GM23248 (cell line): Measurements from ENCODE around the gene SOX5. TPM values are rescaled to one million over a fixed set of nuclear protein-coding genes. Genes with fewer than 3 reads are reported as not detected.

ENCODE experiments used
- DNase-seq: peaks from one replicate; pipeline ENCODE4 v3.0.0-alpha.2; 2015
- H2AFZ ChIP-seq: fragments of 200-600 bp; sonication (generic); 2 replicates; pipeline ENCODE4 v1.6.1; 2016; ENCODE audit warnings: antibody characterized with exemption
- H3F3A ChIP-seq: fragments of 200-600 bp; sonication (generic); 2 replicates; pipeline ENCODE4 v1.6.1; 2016; ENCODE audit warnings: mild to moderate bottlenecking, antibody characterized with exemption, mixed run types; ENCODE audit not compliant: insufficient read depth
- H3K27ac ChIP-seq: fragments of 200-600 bp; sonication (generic); 2 replicates; pipeline ENCODE4 v1.5.1; 2016; ENCODE audit warnings: mild to moderate bottlenecking
- H3K27me3 ChIP-seq: fragments of 200-600 bp; sonication (generic); replicated peaks from 2 replicates; pipeline ENCODE4 v1.6.1; 2016; ENCODE audit warnings: mild to moderate bottlenecking; ENCODE audit not compliant: insufficient read depth
- H3K36me3 ChIP-seq: fragments of 200-600 bp; sonication (generic); 2 replicates; pipeline ENCODE4 v1.6.1; 2016; ENCODE audit warnings: low read depth, mild to moderate bottlenecking
- H3K4me1 ChIP-seq: fragments of 200-600 bp; sonication (generic); 2 replicates; pipeline ENCODE4 v1.6.1; 2016; ENCODE audit warnings: mild to moderate bottlenecking; ENCODE audit not compliant: insufficient read depth
- H3K4me2 ChIP-seq: fragments of 200-600 bp; sonication (generic); one replicate; pipeline ENCODE4 v1.6.1; 2016; ENCODE audit warnings: mild to moderate bottlenecking; ENCODE audit not compliant: unreplicated experiment
- H3K4me3 ChIP-seq: fragments of 200-600 bp; sonication (generic); 2 replicates; pipeline ENCODE4 v1.5.1; 2016; ENCODE audit warnings: mild to moderate bottlenecking
- H3K79me2 ChIP-seq: fragments of 200-600 bp; sonication (generic); 2 replicates; pipeline ENCODE4 v1.6.1; 2016; ENCODE audit warnings: mild to moderate bottlenecking; ENCODE audit not compliant: insufficient read depth
- H3K9ac ChIP-seq: fragments of 200-600 bp; sonication (generic); 2 replicates; pipeline ENCODE4 v1.6.1; 2016; ENCODE audit warnings: mild to moderate bottlenecking
- H3K9me2 ChIP-seq: fragments of 200-600 bp; sonication (generic); 2 replicates; pipeline ENCODE4 v1.6.1; 2016; ENCODE audit warnings: mixed run types, mild to moderate bottlenecking, moderate library complexity; ENCODE audit not compliant: insufficient read depth
- H3K9me3 ChIP-seq: fragments of 200-600 bp; sonication (generic); one replicate; pipeline ENCODE4 v1.6.1; 2017; ENCODE audit warnings: low read depth
- H4K20me1 ChIP-seq: fragments of 200-600 bp; sonication (generic); 2 replicates; pipeline ENCODE4 v1.6.0; 2016; ENCODE audit not compliant: insufficient read depth
- EZH2 ChIP-seq: fragments of 200-600 bp; sonication (generic); IDR thresholded peaks from 2 replicates; pipeline ENCODE4 v1.6.1; 2018; ENCODE audit warnings: antibody characterized with exemption, mild to moderate bottlenecking; ENCODE audit not compliant: insufficient read depth, poor library complexity, severe bottlenecking
- EZH2phosphoT487 ChIP-seq: fragments of 200-600 bp; sonication (generic); IDR thresholded peaks from 2 replicates; pipeline ENCODE4 v1.6.1; 2018; ENCODE audit warnings: antibody characterized with exemption, moderate library complexity, mild to moderate bottlenecking, low read depth; ENCODE audit not compliant: insufficient read depth
- WGBS, 2 experiments: methylation state at CpG; one replicate each; pipeline ENCODE4 v1.1.6; 2015 to 2017; ENCODE audit warnings: low lambda C conversion rate in 2 of 2, low coverage in 1 of 2; ENCODE audit errors: missing lambda C conversion rate in 2 of 2; 5-methylcytosine and 5-hydroxymethylcytosine counted together
- in situ Hi-C: fragments of 300-500 bp; cut with MboI; formaldehyde crosslinking; loops from 2 replicates; pipeline ENCODE4 v1.15.0; 2020
- polyA plus RNA-seq: library from polyadenylated mRNA; unstranded; fragments of >200 nt; fragmentation: Nextera tagmentation; extraction: Ambion mirVana; gene quantifications from 2 replicates; pipeline ENCODE4 v1.2.1, GENCODE V29; 2016
- total RNA-seq: library from RNA; depleted of rRNA; stranded (reverse); fragments of >200 nt; shearing (Covaris generic); gene quantifications from 2 replicates; pipeline ENCODE4 v1.2.3, GENCODE V29; 2014

SOX5 gene
- total and polyA plus RNA-seq, 2 experiments from 2014 or later, result not detected

DNA sequence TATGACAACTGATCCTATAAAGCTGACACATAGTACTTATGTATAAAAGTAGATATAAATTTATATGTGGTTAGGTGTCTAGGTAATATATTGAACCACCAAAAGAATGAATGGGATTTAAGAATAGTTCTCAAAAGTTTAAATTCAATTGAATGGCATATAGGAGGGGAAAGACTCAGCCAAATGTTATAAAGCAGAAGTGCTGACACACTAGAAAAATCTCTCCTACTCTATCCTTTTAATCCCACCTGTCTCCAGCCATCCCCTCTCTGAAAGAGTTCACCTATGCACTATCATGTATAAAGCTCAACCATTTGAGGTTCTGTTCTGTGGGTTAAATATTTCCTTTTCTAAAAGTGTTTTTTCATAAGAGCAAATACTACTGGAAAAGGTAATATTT, 400.7 kb downstream of the SOX5 start:
- Histone ChIP-seq H3K9ac (no peak overlapping the region), H3K9me2 (no peaks in the 10 kb centered on the region), H3K4me1 (no peaks in the 10 kb centered on the region), H4K20me1 (no peaks in the 10 kb centered on the region), H2AFZ (no peak overlapping the region), H3K9me3 (no peaks in the 10 kb centered on the region), H3K4me3 (no peak overlapping the region), H3K27me3 (no peaks in the 10 kb centered on the region), H3K27ac (no peak overlapping the region), H3K79me2 (no peaks in the 10 kb centered on the region), H3K36me3 (no peaks in the 10 kb centered on the region), H3K4me2 (no peak overlapping the region), H3F3A (no peaks in the 10 kb centered on the region)
- DNase-seq, result no peak
- in situ Hi-C loops, result no loop called here
- TF ChIP-seq EZH2phosphoT487 (no peak), EZH2 (no peak)

DNA sequence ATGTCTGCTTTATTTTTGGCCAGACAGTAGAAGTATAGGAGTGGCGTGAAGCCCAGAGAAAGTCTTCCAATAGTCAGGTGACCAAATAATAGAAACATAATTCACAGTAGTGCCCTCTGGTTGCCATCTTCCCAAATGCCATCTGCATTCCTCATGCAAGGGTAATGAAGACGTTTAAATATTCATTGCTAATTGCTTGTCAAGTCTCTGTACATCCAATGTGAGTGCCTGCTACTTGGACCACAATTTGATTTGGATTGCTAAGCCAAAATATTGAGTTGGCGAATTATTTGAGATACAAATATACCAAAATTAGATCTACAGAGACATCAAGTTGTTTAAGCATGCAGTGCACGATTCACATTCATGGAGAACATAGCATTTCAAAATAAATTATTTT, 402.7 kb downstream of the SOX5 start:
- no peaks in the 10 kb centered on the region for H3F3A ChIP-seq
- no peaks in the 10 kb centered on the region for H3K36me3 ChIP-seq
- no peak overlapping the region for H3K27ac ChIP-seq
- WGBS, 2 experiments, result 6% methylated on average over 4 of the region's 4 CpGs
- H3K4me2 ChIP-seq, result no peak overlapping the region
- in situ Hi-C loops, result no loop called here
- H3K4me3 ChIP-seq, result no peak overlapping the region
- no peaks in the 10 kb centered on the region for H3K79me2 ChIP-seq
- no peaks in the 10 kb centered on the region for H3K9me2 ChIP-seq
- H3K4me1 ChIP-seq, result no peaks in the 10 kb centered on the region
- no peak overlapping the region for H3K9ac ChIP-seq
- no peak for TF ChIP-seq EZH2phosphoT487
- no peak for TF ChIP-seq EZH2
- H4K20me1 ChIP-seq, result no peaks in the 10 kb centered on the region
- no peaks in the 10 kb centered on the region for H3K27me3 ChIP-seq
- no peaks in the 10 kb centered on the region for H3K9me3 ChIP-seq
- DNase-seq, result no peak
- H2AFZ ChIP-seq, result no peak overlapping the region

DNA sequence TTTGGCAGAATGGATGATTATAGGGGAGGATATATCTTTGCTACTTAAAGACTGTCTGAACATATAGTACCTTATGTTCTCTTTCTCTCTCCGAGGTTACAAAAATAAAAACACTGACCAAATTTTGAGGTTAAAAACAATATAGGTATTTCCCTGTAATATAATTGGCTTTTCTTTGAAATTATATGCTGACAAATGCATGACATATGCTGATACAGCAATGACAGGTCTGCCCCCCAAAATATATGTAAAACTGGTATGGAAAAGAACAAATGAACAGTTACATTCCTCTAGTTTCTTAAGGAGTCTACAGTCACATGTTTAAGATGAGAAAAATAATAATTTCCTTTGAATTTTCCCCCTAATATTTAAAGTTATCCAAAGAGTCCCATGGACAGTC, 405.7 kb downstream of the SOX5 start:
- no peak for DNase-seq
- H3K4me2 ChIP-seq, result no peak overlapping the region
- no peak overlapping the region for H3K27ac ChIP-seq
- no peak overlapping the region for H3K9ac ChIP-seq
- H3K27me3 ChIP-seq, result no peaks in the 10 kb centered on the region
- H3K9me2 ChIP-seq, result no peaks in the 10 kb centered on the region
- TF ChIP-seq EZH2 (no peak), EZH2phosphoT487 (no peak)
- no peaks in the 10 kb centered on the region for H4K20me1 ChIP-seq
- H3K4me3 ChIP-seq, result no peak overlapping the region
- no peaks in the 10 kb centered on the region for H3F3A ChIP-seq
- in situ Hi-C loops, result no loop called here
- no peaks in the 10 kb centered on the region for H3K9me3 ChIP-seq
- H3K4me1 ChIP-seq, result no peaks in the 10 kb centered on the region
- 13 to 20% methylated on average over 1 of the region's 1 CpG for WGBS, 2 experiments
- H3K36me3 ChIP-seq, result no peaks in the 10 kb centered on the region
- no peak overlapping the region for H2AFZ ChIP-seq
- no peaks in the 10 kb centered on the region for H3K79me2 ChIP-seq

DNA sequence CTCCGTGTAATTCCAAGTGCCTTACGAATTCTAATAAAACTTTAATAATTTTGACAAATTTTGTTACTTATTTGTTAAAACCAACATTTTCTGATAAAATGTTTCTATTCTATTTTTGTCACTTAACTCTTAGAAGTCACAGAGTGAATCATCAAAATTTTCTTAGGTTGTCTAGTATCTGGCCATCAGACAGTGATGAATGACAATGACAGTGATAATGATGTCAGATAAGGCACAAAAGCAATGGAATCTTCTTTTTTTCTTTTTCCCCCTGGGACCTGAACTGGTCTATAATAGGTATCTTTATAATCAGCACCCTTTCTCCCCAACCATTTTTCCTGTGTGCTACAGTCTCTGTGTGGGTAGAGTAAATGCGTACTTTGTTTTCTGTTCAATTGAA, 407.3 kb downstream of the SOX5 start:
- no peaks in the 10 kb centered on the region for H3K4me1 ChIP-seq
- no peak overlapping the region for H3K4me3 ChIP-seq
- H4K20me1 ChIP-seq, result no peaks in the 10 kb centered on the region
- H3K9ac ChIP-seq, result no peak overlapping the region
- no peak overlapping the region for H3K27ac ChIP-seq
- H3K36me3 ChIP-seq, result no peaks in the 10 kb centered on the region
- 31 to 44% methylated on average over 3 of the region's 3 CpGs for WGBS, 2 experiments
- TF ChIP-seq EZH2phosphoT487 (no peak), EZH2 (no peak)
- in situ Hi-C loops, result no loop called here
- no peak overlapping the region for H3K4me2 ChIP-seq
- H3K79me2 ChIP-seq, result no peaks in the 10 kb centered on the region
- H2AFZ ChIP-seq, result no peak overlapping the region
- H3K9me3 ChIP-seq, result no peaks in the 10 kb centered on the region
- no peaks in the 10 kb centered on the region for H3K27me3 ChIP-seq
- no peaks in the 10 kb centered on the region for H3F3A ChIP-seq
- no peak for DNase-seq
- H3K9me2 ChIP-seq, result no peaks in the 10 kb centered on the region

DNA sequence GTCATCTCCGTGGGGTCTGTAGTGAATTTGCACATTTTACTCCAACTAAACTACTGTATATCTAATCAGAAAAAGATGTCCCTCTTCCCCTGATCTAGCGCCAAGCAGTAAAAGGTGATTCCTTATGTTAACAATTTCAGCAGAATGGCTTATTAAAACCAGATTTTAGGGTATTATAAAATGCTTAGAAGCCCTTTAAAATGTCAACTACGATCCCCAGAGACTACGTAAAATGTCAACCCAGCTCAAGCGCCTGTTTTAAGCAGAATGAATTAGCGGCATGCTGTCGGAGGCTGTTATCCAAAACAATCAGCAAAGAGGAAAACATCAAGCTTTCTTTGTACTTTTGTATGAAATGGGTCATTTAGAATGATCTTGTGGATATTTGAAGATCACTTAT, 408.9 kb downstream of the SOX5 start:
- no peak for TF ChIP-seq EZH2
- TF ChIP-seq EZH2phosphoT487, result no peak
- H2AFZ ChIP-seq, result no peak overlapping the region
- no peaks in the 10 kb centered on the region for H3K9me3 ChIP-seq
- WGBS, 2 experiments, result 5 to 7% methylated on average over 7 of the region's 7 CpGs
- no peak for DNase-seq
- no peak overlapping the region for H3K27ac ChIP-seq
- H4K20me1 ChIP-seq, result no peaks in the 10 kb centered on the region
- in situ Hi-C loops, result no loop called here
- H3K79me2 ChIP-seq, result no peaks in the 10 kb centered on the region
- no peaks in the 10 kb centered on the region for H3K27me3 ChIP-seq
- H3K9me2 ChIP-seq, result no peaks in the 10 kb centered on the region
- H3K36me3 ChIP-seq, result no peaks in the 10 kb centered on the region
- no peaks in the 10 kb centered on the region for H3K4me1 ChIP-seq
- no peak overlapping the region for H3K4me2 ChIP-seq
- no peak overlapping the region for H3K9ac ChIP-seq
- no peak overlapping the region for H3K4me3 ChIP-seq
- H3F3A ChIP-seq, result no peaks in the 10 kb centered on the region
